Panc1 (cell line): ENCODE data around the gene C5orf52. TPM values are rescaled to one million over a fixed set of nuclear protein-coding genes. Genes with fewer than 3 reads are reported as not detected.

Experiments
- ATAC-seq: fragments of 200-7000 bp; cut with Tn5 transposase; 2 replicates; pipeline ENCODE4 v1.9.1; 2020; ENCODE audit warnings: mild to moderate bottlenecking, moderate library complexity
- BruUV-seq: library from RNA; stranded (reverse); fragments of 400-500 nt; replicated peaks from 2 replicates; lab custom pipeline; 2021; lab: Mats Ljungman, UMichigan
- CTCF ChIA-PET: fragments of 300-600 bp; sonication (Branson Sonifier 250); formaldehyde crosslinking; loops from one replicate; lab custom pipeline; 2022; ENCODE audit warnings: antibody characterized with exemption; lab: Charles Lee
- POLR2A ChIA-PET: fragments of 300-600 bp; sonication (Branson Sonifier 250); formaldehyde crosslinking; loops from one replicate; lab custom pipeline; 2022; ENCODE audit warnings: antibody characterized with exemption; lab: Charles Lee
- DNase-seq: peaks from one replicate; pipeline ENCODE4 v3.0.0-alpha.2; 2010; ENCODE audit warnings: low read depth, low spot score
- H3K27ac ChIP-seq: 2 replicates; pipeline ENCODE4 v1.5.1; 2011; ENCODE audit warnings: mild to moderate bottlenecking, low read length, inconsistent platforms
- H3K27me3 ChIP-seq: fragments of 200-500 bp; sonication (Bioruptor generic); 2 replicates; pipeline ENCODE4 v1.6.0; 2014; ENCODE audit warnings: low read length, inconsistent platforms; ENCODE audit not compliant: control insufficient read depth, insufficient read depth
- H3K36me3 ChIP-seq: fragments of 200-500 bp; sonication (Bioruptor generic); 2 replicates; pipeline ENCODE4 v1.5.1; 2014; ENCODE audit warnings: inconsistent platforms, mild to moderate bottlenecking, low read length, moderate library complexity; ENCODE audit not compliant: control insufficient read depth, insufficient read depth
- H3K4me1 ChIP-seq: 2 replicates; pipeline ENCODE4 v1.5.1; 2011; ENCODE audit warnings: inconsistent platforms, mild to moderate bottlenecking, low read length, moderate library complexity; ENCODE audit not compliant: control insufficient read depth, insufficient read depth
- H3K4me3 ChIP-seq, 2 experiments: 2 replicates each; pipeline ENCODE4 v1.5.1; 2011 to 2012; ENCODE audit warnings: low read depth in 2 of 2, low read length in 2 of 2, mild to moderate bottlenecking in 2 of 2, inconsistent platforms in 1 of 2, moderate library complexity in 1 of 2
- H3K9me3 ChIP-seq: fragments of 200-500 bp; sonication (Bioruptor generic); 2 replicates; pipeline ENCODE4 v1.5.1; 2014; ENCODE audit warnings: low read depth, mild to moderate bottlenecking, inconsistent platforms, low read length, moderate library complexity; ENCODE audit not compliant: control insufficient read depth, insufficient read depth
- CTCF ChIP-seq: fragments of 450-650 bp; IDR thresholded peaks from 2 replicates; pipeline ENCODE4 v1.5.1; 2017; ENCODE audit warnings: mild to moderate bottlenecking
- POLR2AphosphoS5 ChIP-seq: IDR thresholded peaks from 2 replicates; pipeline ENCODE4 v1.6.1; 2012; ENCODE audit warnings: mild to moderate bottlenecking, low read depth, low read length, moderate library complexity
- REST ChIP-seq, 2 experiments: IDR thresholded peaks; 2 replicates each; pipeline ENCODE4 v1.6.1; 2011 to 2012; ENCODE audit warnings: low read depth in 2 of 2, control low read depth in 1 of 2, low read length in 1 of 2, mild to moderate bottlenecking in 1 of 2, moderate library complexity in 1 of 2; ENCODE audit not compliant: insufficient read depth in 1 of 2
- SIN3A ChIP-seq: IDR thresholded peaks from 2 replicates; pipeline ENCODE4 v1.6.1; 2012; ENCODE audit warnings: low read depth, mild to moderate bottlenecking, low read length, moderate library complexity, borderline replicate concordance; ENCODE audit not compliant: insufficient read depth
- TCF7L2 ChIP-seq: IDR thresholded peaks from 2 replicates; pipeline ENCODE4 v1.6.1; 2011; ENCODE audit warnings: mild to moderate bottlenecking, low read depth, low read length, inconsistent platforms
- in situ Hi-C: cut with HindIII; loops from 2 replicates; pipeline ENCODE4 v1.10.0; 2016; ENCODE audit warnings: low sequenced_read_pairs, low pct_unique_long_range_greater_than_20kb
- intact Hi-C: fragments of 100-400 bp; cut with micrococcal nuclease; formaldehyde crosslinking; loops from one replicate; pipeline ENCODE4 v1.10.0; 2022; ENCODE audit not compliant: unreplicated experiment
- total RNA-seq: library from RNA; stranded (reverse); gene quantifications from one replicate; pipeline ENCODE4 v1.2.1, GENCODE V29; 2021; ENCODE audit not compliant: unreplicated experiment

The C5orf52 gene
- total RNA-seq, 1 experiment from 2014 or later: not detected

GRCh38 chr5:157669701-157670097 lies 1.6 kb upstream of the C5orf52 start:
- no peaks in the 10 kb centered on the region for H3K4me1 ChIP-seq
- TF ChIP-seq POLR2AphosphoS5 (no peak), SIN3A (no peak), TCF7L2 (no peak), REST (IDR thresholded peaks at IDR 0.05; ENCODE audit: insufficient read depth in 1 of 2, low read depth in 2 of 2, low read length in 1 of 2) (no peak), CTCF (no peak)
- intact Hi-C loops: loop anchor here (1.0 to 5.0 kb wide), 2 partner anchors 48 to 74 kb away; partner anchors contain the start of gene LSM11
- in situ Hi-C loops: no loop called here
- H3K27me3 ChIP-seq: peaks cover 8% of the 10 kb centered on the region
- no peaks in the 10 kb centered on the region for H3K36me3 ChIP-seq
- no TSS peak for BruUV-seq
- ChIA-PET POLR2A (no interaction called here), CTCF (no interaction called here)
- no peak for DNase-seq
- H3K27ac ChIP-seq: no peak overlapping the region
- ATAC-seq: no peak
- H3K4me3 ChIP-seq: no peak overlapping the region
- no peaks in the 10 kb centered on the region for H3K9me3 ChIP-seq

GRCh38 chr5:157671592-157672330 lies 428 bp downstream of the C5orf52 start:
- in situ Hi-C loops: no loop called here
- peaks cover 8% of the 10 kb centered on the region for H3K27me3 ChIP-seq
- ATAC-seq (no peak), DNase-seq (no peak)
- no peaks in the 10 kb centered on the region for H3K4me1 ChIP-seq
- H3K4me3 ChIP-seq: peak overlapping the region; percentile 38 to 61
- BruUV-seq: no TSS peak
- ChIA-PET CTCF (no interaction called here), POLR2A (no interaction called here)
- H3K27ac ChIP-seq: no peak overlapping the region
- intact Hi-C loops: no loop called here
- H3K9me3 ChIP-seq: no peaks in the 10 kb centered on the region
- no peaks in the 10 kb centered on the region for H3K36me3 ChIP-seq
- TF ChIP-seq SIN3A (no peak), REST (IDR thresholded peaks at IDR 0.05; ENCODE audit: insufficient read depth in 1 of 2, low read depth in 2 of 2, low read length in 1 of 2) (no peak), TCF7L2 (no peak), CTCF (no peak)
